ENCODE results near the gene LYPD3. TPM values are rescaled to one million over a fixed set of nuclear protein-coding genes. Genes with fewer than 3 reads are reported as not detected.
"Not testable (repeated sequence)": the region's sequence is repeated elsewhere in the genome, so short reads cannot be mapped to it uniquely, and the experiment has no call there.

The LYPD3 gene
- total RNA-seq, 3 donors from 2014 or later, result 0.23 to 1.5 (median 0.46) TPM

GRCh38 chr19:43438291-43439031 lies 26.9 kb downstream of the LYPD3 start:
- no peaks in the 10 kb centered on the region for H3K36me3 ChIP-seq (ENCODE audit: low read depth)
- peak; percentile 64 for ATAC-seq
- no peak overlapping the region for H3K4me3 ChIP-seq
- H3K9me3 ChIP-seq, result no peaks in the 10 kb centered on the region
- DNase-seq, result peak; percentile 53 to 62 (median 57)
- intact Hi-C loops (cut with DNase I, micrococcal nuclease), result no loop called here
- H3K4me1 ChIP-seq (ENCODE audit: low read depth), result peaks cover 9% of the 10 kb centered on the region
- no peak for TF ChIP-seq CTCF (IDR thresholded peaks at IDR 0.05)

DNA sequence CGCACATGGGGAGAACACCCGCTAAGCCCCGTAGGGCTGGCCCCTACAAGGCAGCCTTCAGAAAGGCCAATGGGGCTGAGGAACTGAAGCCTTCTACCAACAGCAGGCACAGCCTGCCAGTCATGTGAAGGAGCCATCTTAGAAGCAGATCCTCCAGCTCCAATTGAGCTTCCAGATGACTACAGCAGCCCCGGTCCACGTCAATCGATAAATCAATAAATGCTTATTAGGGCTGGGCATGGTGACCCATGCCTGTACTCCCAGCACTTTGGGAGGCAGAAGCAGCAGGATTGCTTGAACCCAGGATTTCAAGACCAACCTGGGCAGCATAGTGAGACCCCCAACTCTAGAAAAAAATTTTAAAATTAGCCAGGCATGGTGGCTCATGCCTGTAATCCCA lies 27.7 kb downstream of the LYPD3 start:
- intact Hi-C loops (cut with DNase I, micrococcal nuclease), result no loop called here
- no peak for DNase-seq
- H3K9me3 ChIP-seq, result no peaks in the 10 kb centered on the region
- peaks cover 9% of the 10 kb centered on the region for H3K4me1 ChIP-seq (ENCODE audit: low read depth)
- TF ChIP-seq CTCF (IDR thresholded peaks at IDR 0.05), result no peak
- H3K36me3 ChIP-seq (ENCODE audit: low read depth), result no peaks in the 10 kb centered on the region
- no peak overlapping the region for H3K4me3 ChIP-seq
- ATAC-seq, result no peak

- H3K9me3 ChIP-seq; ATAC-seq; intact Hi-C loops (cut with DNase I, micrococcal nuclease); H3K4me3 ChIP-seq; H3K4me1 ChIP-seq (ENCODE audit: low read depth); H3K36me3 ChIP-seq (ENCODE audit: low read depth); DNase-seq: not testable (repeated sequence)
These were observed 28.1 kb downstream of the LYPD3 start for GRCh38 chr19:43437284-43437683.

- ATAC-seq (no peak), DNase-seq (no peak)
- Histone ChIP-seq H3K4me3 (no peak overlapping the region), H3K9me3 (no peaks in the 10 kb centered on the region), H3K36me3 (ENCODE audit: low read depth) (no peaks in the 10 kb centered on the region), H3K4me1 (ENCODE audit: low read depth) (peaks cover 9% of the 10 kb centered on the region)
- intact Hi-C loops (cut with DNase I, micrococcal nuclease), result no loop called here
- TF ChIP-seq CTCF (IDR thresholded peaks at IDR 0.05), result no peak
These were observed 29.6 kb downstream of the LYPD3 start for GRCh38 chr19:43435775-43436174.

GRCh38 chr19:43433689-43434088 lies 31.7 kb downstream of the LYPD3 start:
- no peak for ATAC-seq
- intact Hi-C loops (cut with DNase I, micrococcal nuclease), result no loop called here
- Histone ChIP-seq H3K4me1 (ENCODE audit: low read depth) (peaks cover 11% of the 10 kb centered on the region), H3K4me3 (no peak overlapping the region), H3K36me3 (ENCODE audit: low read depth) (no peaks in the 10 kb centered on the region), H3K9me3 (no peaks in the 10 kb centered on the region)
- no peak for TF ChIP-seq CTCF (IDR thresholded peaks at IDR 0.05)
- no peak for DNase-seq

DNA sequence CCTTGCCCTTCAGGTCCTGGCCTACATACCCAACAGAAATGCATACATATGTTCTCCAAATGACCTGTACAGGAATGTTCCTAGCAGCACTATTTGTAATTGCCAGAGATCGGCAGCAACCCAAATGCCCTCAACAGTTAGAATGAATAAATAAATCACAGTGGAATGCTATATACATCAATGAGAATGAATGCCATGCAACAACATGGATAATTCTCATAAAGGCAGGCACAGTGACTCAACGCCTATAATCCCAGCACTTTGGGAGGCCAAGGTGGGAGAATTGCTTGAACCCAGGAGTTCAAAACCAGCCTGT lies 32.1 kb downstream of the LYPD3 start:
- ATAC-seq (no peak), DNase-seq (no peak)
- Histone ChIP-seq H3K4me3 (no peak overlapping the region), H3K9me3 (no peaks in the 10 kb centered on the region), H3K4me1 (ENCODE audit: low read depth) (peaks cover 7% of the 10 kb centered on the region), H3K36me3 (ENCODE audit: low read depth) (no peaks in the 10 kb centered on the region)
- intact Hi-C loops (cut with DNase I, micrococcal nuclease), result no loop called here
- no peak for TF ChIP-seq CTCF (IDR thresholded peaks at IDR 0.05)
